HG03565 (cell line): Measurements from ENCODE around the gene SEC22A.
"Not testable (repeated sequence)": the region's sequence is repeated elsewhere in the genome, so short reads cannot be mapped to it uniquely, and the experiment has no call there.

Experiments
- ATAC-seq: cut with Tn5 transposase; IDR thresholded peaks from one replicate; pipeline ENCODE4 v1.9.1; 2021; ENCODE audit warnings: mild to moderate bottlenecking, moderate library complexity; ENCODE audit not compliant: unreplicated experiment

SEC22A gene

DNA sequence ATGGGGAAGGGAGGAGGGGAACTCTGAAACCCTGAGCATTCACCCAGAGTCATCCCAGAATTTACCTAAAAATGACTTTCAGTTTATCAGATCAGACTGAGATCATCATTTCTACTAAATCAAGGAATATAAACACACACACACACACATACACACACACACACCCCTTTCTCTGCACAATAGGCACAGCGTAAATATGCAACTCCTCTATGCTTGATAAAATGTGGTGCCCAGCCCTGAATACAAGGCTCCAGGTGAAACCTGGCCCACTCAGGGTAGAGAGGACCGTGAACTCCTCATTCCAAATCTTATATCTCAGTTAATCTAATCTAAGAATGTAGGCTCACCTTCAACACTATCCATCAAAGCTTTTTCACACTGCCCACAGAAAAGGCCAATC is 31.8 kb upstream of the SEC22A start:
- ATAC-seq, result no peak

GRCh38 chr3:123180791-123181190 is 21.0 kb upstream of the SEC22A start:
- no peak for ATAC-seq

- ATAC-seq, result no peak
Measured at GRCh38 chr3:123186695-123187094, 15.0 kb upstream of the SEC22A start.

DNA sequence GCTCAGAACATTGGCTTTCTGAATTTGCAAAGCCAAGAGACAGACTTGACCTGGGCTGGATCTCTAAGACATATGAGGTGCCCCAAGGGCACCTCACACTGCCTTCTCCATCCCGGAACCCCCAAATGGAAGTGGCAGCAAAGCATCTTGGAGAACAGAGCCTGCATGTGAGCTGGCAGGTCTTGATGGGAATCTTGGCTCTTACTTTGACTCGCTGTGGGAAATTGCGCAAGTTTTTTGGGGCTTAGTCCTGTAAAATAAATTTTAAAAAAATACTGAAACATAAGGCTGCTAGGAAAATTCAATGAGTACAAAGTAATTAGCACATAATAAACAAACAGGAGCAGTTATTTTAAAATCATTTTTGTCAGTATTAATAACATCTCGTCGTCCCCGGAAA is 13.7 kb upstream of the SEC22A start:
- ATAC-seq, result no peak

DNA sequence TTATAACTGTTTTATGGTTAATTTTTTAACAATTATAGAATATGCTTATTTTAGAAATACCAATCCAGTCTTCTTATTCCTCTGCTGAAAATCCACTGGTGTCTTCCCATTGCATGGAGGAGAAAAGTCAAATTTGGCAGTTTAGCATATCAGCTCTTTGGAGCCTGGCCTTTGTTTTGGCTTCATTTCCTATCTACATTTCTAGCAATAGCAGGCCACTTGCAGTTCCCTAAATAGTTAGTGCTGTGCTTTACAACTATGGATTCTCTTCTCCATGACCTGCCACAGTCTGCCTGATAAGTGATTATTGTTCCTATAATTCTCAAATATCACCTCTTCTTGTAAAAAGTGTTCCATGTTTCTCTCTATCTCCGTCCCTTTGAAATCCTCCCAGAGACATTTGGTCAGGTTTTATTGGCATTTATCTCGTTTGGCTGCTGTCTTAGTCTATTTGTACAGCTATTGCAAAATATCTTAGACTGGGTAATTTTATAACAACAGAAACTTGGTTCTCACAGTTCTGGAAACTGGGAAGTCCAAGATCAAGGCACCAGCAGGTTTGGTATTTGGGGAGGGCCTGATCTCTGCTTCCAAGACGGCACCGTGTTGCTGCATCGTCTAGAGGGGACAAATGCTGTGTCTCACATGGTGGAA is 8.2 kb upstream of the SEC22A start:
- ATAC-seq, result no peak

- no peak for ATAC-seq
Measured at GRCh38 chr3:123194552-123194951, 7.2 kb upstream of the SEC22A start.

DNA sequence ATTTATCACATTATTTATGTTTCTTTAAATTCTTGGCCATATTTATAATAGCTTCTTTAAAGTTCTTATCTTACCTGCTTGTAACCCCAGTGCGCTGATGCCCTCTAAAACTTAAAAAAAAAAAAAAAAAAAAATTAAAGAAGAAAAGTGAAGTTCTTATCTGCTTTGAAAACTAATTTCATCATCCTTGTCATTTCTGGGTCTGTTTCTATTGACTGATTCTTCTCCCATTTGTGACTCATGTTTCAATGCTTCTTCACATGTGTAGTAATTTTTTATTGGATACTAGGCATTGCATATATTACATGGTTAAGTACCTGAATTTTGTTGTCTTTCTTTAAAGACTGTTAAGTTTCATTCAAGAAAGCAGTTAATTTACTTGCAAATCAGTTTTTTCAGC is 3.4 kb upstream of the SEC22A start:
- ATAC-seq, result no peak

DNA sequence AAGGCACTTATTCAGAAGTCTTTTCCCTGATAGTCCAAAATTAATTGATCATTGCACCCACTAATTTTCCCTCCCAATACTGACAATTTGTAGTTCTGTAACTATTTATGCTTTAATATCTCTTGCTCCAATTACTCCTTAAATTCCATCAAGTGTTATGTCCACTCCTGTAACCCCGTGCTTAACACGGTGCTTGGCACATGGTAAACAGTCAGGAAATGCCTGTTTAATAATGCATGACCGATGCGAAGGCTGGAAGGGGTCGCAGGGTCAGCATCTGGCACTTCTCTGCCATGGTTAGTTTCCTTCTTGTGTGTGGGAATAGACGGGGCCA is 553 bp upstream of the SEC22A start:
- no peak for ATAC-seq

DNA sequence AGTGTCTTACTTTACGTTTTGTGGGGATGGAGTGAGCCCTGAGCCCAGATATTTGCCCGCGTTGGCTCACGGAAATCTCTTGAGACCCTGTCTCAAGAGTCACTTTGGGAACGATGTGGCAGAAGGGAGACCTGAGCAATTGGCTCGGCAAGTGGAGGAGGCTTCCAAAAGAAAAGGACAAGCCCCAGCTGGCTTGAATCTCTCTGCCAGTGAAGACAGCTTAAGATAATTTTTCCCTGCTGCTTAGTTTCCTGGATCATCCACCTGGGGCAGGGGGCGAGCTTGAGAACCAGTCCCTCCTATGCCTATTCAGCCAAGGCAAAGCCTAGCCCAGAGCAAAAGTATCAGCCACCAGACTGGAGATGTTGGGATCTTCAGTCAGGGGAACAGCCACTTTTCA is 708 bp downstream of the SEC22A start:
- no peak for ATAC-seq

- no peak for ATAC-seq
Measured at GRCh38 chr3:123218990-123219389, 17.2 kb downstream of the SEC22A start.

DNA sequence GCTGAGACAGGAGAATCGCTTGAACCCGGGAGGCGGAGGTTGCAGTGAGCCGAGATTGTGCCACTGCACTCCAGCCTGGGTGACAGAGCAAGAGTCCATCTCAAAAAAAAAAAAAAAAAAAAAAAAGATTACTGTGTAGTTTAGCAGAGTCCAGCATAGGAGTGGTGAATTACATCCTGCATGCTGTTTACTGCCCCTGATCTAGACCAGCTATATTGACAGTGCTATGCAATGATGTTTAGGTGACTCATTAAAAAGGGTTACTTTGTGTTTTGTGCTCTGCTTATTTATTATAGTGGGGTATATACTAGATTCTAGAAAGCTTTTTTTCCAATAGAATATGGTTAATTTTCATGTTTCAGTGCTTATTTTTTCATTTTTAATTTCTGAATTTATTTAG is 19.6 kb downstream of the SEC22A start:
- not testable (repeated sequence) for ATAC-seq

DNA sequence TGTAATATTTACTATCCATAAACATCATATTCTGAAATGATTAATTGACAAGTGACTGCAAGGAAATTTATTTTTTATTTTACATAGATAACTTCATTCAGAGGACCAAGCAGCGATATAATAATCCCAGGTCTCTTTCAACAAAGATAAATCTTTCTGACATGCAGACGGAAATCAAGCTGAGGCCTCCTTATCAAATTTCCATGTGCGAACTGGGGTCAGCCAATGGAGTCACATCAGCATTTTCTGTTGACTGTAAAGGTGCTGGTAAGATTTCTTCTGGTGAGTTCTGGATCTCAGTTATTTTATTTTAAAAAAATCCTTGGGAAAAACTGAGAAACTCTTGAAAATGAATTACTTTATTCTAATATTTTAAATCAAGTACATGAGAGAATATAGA is 23.3 kb downstream of the SEC22A start:
- no peak for ATAC-seq

DNA sequence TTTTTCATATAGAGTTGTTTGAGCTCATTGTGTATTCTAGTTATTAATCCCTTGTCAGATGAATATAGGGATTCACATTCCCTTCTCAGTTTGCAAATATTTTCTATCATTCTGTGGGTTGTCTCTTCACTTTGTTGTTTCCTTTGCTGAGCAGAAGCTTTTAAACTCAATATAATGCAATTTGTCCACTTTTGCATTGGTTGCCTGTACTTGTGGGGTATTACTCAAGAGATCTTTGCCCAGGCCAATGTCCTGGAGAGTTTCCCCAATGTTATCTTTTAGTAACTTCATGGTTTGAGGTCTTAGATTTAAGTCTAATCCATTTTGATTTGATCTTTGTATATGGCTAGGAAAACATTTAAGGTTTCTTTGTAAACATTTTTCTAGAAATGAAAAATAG is 24.8 kb downstream of the SEC22A start:
- ATAC-seq, result no peak

DNA sequence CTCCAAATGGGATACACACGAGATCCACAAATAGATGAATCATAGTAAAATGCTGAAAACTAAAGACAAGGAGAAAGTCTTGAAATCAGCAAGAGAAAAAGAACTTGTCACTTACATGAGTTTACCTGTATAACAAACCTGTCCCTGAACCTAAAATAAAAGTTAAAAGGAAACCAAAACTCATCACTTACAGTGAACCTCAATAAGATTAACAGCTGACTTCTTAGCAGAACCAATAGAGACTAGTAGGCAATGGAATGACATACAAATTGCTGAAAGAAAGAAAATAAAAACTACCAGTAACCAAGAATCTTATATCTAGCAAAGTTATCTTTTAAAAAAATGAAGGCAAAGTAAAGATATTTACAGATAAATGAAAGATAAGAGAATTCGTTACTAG is 27.4 kb downstream of the SEC22A start:
- ATAC-seq, result no peak

GRCh38 chr3:123236902-123237301 is 35.2 kb downstream of the SEC22A start:
- ATAC-seq, result no peak

GRCh38 chr3:123239186-123239585 is 37.4 kb downstream of the SEC22A start:
- not testable (repeated sequence) for ATAC-seq

GRCh38 chr3:123239756-123240155 is 38.0 kb downstream of the SEC22A start:
- ATAC-seq, result no peak

DNA sequence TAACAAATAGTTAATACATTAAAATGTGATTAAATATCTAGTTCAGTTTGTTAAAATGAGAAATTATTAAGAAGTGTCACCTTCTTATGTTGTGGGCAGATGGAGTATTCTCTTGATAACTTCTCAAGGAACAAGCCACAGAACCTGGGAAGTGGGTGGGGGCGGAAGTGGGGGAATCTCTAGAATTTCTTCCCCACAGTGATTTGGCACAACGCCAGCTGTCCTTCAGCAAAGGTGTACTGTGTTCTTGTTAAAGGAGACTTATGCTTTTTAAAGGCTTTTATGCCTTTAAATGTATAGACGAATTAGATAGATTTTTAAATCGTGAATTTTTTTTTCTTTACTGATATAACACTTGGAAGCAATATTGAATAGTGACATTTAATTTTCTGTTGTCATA is 42.4 kb downstream of the SEC22A start:
- ATAC-seq, result no peak

GRCh38 chr3:123246866-123247265 is 45.1 kb downstream of the SEC22A start:
- ATAC-seq, result no peak

- no peak for ATAC-seq
Measured at GRCh38 chr3:123256256-123256655, 54.5 kb downstream of the SEC22A start.

DNA sequence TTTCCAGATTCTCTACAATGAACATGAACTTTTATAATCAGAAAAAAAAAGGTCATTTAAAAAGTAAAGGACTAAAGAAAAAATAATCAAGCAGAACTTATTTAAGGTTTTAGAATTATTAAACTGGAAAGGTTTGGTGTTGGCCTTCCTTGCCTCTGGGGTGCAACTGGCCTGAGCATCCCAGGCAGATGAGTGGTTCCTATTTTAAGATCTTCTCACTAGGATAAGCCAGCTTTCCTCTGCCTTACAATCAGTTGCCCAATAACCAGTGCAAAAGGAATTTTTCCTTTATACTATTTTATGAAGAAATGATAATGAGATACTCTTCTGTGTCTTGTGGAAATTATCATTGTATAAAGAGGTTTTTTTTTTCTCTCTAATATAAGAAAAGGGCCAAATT is 56.6 kb downstream of the SEC22A start:
- no peak for ATAC-seq

DNA sequence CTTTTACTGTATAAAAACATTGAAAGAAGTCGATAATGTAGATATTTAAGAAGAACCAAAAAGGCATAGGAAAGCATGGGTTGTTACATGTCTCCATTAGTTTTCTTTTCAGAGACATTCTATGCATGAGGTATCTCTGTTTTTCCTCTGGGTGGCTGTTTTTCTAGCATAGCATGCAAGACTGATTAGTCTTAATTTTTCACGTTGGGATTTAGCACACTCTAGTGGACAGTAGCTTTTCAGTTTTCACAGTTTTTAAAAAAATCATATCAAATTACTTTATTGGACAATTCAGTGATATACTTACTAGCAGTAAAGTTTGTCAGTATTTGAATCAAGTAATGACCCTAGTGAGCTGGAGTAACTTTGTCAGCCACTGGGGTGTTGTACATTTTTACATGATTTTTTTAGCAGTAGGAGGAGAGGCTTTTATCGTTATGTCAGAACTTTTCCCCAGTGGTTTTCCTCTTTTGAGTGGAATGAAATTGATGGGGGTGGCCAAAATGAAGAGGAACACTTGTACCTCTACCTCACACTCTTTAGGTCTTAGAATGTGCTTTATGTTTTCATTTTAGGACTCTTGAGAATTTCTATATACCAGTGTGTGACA is 57.2 kb downstream of the SEC22A start:
- no peak for ATAC-seq

- ATAC-seq, result no peak
Measured at GRCh38 chr3:123261666-123262065, 59.9 kb downstream of the SEC22A start.
